Hematopoietic multipotent progenitor cell treated with erythropoietin and hydrocortisone succinate and interleukin-3 and kit ligand, for 8 days (in vitro differentiated cells): ENCODE measurements around the gene ITPKB.
"Not testable (repeated sequence)": the region's sequence is repeated elsewhere in the genome, so short reads cannot be mapped to it uniquely, and the experiment has no call there.

ENCODE experiments used
- DNase-seq: peaks from one replicate; pipeline ENCODE4 v3.0.0-alpha.2; 2015

Gene ITPKB

GRCh38 chr1:226615876-226616275 lies 123.2 kb downstream of the ITPKB start:
- no peak for DNase-seq

- DNase-seq: not testable (repeated sequence)
Observed at GRCh38 chr1:226611980-226612379, 127.1 kb downstream of the ITPKB start.

DNA sequence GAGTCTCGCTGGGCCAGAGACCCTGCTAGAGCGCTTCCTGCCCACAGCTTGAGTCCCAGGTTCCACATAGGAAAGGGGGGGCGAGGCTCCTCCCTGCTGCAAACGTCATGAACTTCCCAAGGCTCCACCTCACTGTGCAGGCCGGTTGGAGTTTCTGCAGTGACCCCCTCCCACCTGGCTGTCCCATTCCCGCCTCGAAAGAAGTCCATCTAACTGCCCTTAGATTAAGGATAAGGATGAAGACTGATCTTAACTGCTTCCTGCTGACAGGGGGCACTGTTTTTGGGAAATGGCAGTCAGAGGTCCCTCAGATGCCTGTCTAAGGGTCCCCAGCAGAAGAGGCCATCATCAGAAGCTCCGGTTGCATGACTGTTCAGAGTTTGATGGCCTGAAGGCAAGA lies 127.8 kb downstream of the ITPKB start:
- no peak for DNase-seq

GRCh38 chr1:226610671-226611070 lies 128.4 kb downstream of the ITPKB start:
- DNase-seq: no peak

DNA sequence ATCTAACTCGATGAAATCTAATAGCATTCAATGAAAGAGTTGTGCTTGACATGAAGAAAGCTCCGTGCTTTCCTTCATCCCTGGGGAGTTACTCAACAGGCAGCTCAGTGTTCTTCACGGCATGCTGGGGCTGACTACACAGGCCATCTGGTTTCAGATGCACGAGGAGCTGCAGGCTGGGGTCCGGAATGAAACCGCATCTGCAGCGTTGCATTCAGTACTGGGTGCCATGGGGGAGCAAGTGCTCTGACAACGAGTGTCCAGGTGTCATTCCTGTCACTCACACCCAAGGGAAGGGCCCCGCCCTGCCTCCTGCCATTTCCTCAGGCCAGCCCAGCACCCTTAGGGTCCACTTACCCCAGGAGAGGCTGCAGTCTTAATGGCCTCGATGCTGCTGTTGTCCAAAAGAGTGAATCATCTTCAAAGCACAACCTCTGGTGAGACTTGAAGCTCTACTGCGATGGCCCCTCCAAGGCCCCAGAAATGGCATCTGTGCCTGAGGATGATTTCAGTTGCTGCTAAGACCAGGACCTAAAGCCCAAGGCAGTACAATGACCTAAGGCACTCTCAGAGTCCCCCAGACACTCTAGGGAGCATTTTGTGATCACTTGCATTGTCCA lies 129.1 kb downstream of the ITPKB start:
- no peak for DNase-seq

GRCh38 chr1:226608699-226609505 lies 130.2 kb downstream of the ITPKB start:
- peak; percentile 69 for DNase-seq

DNA sequence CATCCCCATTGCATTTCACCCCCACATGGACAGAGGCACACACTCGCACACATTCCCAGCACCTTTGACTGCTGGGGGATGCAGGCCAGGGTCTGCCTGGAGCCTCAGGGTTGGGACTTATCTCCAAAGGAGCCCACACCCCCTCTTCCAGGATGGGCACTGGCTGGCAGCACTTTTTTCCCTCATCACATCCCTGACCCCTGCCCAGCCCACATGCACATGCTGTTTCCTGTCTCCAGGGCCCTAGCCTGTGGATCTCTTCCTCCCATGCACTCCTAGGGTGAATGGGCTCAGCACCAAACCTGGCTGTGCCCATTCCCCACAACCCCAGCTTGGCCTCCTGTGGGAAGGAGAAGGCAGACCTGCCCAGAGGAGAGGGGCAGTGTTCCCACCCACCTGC lies 131.3 kb downstream of the ITPKB start:
- DNase-seq: no peak

- no peak for DNase-seq
Observed at GRCh38 chr1:226607268-226607660, 131.8 kb downstream of the ITPKB start.

DNA sequence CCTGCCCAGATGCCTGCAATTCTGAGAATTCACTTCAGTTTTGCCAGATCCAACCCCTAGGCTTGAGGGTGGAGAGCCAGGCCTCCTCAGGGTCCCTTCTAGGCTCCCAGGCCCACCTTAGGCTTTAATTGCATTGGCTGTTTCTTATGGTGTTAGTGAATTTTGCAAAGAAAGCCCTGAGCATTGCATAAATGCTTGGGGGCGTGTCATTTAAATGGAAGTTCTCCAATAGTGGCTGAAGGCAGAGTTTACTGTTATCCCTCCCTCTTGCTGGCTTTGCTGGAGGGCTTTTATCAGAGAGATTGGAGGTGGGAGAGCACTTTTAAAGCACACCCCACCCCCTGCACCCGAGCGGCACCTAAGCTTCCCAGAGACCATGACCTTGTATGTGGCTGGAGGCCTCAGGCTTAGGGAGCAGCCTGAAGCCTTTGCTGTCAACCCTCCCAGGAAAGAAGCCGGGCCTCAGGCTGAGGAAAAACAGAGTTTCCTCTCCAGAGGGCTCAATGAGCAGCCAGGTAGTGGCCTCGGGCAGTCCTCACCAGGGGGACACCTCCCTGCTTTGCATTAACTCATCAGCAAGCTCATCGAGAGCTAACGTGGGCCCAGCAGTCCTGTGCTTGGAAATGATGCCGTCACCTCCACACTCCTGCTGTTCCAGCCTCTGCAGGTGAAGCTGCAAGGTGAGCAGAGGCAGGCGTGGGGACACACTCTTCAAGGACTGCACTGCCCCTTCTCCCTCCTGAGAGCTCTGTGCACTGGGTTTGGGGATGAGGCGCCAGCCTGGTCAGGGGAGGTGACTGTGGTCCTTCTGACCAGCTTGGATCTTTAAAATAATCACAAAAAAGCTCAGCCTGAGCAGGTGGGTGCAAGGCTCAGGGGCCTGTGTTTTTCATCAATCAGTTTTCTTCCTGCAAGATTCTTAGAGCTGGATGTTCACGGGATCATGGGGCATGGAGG lies 132.5 kb downstream of the ITPKB start:
- DNase-seq: no peak

DNA sequence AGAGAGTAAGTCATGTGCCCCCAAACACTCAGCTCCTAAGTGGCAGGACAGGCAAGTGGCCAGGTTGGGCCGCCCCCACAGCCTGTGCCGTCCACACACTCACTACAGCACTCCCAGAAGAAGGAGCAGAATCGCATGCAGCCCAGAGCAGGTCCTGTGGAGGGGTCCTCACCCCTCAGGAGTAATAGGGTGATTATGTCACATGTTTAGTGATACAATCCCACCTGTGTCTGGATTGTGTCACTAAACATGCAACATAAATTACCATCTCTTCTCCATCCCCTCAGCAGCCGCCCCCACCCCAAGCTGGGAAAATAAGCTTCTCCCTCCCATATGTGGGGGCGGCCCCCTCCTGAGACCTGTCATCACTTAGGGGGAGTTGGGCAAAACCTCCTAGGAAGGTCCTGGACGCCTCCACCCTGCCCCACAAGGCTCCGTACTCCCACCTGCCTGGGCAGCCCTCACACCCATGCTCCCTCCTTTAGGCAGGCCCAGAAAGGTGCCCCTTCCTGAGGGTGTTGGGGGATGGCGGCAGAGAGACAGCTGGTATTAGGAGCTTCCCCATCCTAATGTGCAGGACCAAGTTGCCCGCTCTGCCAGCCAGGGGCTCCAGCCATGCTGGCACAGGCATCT lies 133.6 kb downstream of the ITPKB start:
- DNase-seq: no peak

DNA sequence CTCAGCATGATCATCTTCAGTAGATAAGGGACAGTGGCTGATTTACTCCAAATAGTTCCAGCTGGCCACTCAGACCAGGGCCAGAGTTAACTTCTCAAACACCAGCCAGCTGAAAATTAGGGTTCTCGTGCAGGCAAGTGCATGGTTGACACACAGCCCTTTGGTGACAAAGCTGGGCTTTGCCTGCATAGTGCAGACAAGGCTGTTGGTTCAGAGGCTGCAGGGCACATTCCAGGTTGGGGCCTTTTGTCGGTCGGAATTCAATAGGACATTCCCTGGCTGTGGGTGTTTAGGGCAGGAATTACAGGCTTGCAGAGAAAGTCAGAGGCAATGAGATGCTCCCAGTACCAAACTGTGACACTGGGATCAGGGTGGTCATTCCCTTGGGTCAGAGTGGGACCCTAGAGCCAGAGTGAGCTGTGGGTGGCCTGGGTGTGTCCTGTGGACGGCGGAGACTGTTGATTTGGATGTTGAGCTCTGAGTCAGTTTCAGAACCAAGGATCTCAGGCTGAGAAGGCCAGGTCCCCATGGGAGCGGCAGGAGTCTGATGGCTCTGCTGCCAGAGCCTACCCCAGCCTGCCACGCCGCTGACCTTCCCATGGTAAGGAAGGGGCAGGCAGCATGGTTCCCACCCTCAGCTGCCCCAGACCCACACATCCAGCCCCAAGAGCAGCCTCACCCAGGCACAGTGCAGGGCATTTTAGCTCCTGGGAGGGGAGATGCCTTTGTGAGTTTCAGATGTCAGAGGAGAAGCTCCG lies 134.3 kb downstream of the ITPKB start:
- DNase-seq: no peak

DNA sequence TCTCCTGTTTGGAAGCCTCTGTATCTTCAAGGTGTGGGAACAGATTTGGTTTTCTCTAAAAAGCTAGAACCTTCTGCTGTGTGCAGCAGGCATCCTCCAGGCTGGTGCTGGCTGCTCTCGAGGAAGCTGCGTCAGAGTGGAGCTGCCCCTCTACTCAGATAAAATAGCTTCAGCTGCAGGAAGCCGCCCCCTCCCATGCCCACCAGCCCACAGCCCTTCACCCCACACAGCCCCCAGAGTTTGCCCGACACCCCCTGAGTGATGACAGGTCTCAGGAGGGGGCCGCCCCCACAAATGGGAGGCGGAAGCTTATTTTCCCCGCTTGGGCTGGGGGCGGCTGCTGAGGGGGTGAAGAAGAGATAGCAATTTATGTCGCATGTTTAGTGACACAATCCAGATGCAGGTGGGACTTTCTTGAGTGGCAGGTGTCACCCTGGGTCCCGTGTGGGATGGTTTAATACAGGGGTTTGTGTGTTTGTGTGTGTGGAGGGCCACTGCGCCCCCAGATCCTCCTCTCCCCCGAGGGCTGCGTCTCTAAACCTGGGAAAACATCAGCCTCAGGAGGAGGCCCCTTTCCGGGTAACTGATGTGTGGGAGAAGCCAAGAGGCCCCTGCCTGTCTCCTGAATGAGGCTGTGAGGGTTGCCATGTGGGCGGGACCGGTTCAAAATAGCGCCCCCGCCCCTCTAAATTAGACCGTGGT lies 135.1 kb downstream of the ITPKB start:
- no peak for DNase-seq

DNA sequence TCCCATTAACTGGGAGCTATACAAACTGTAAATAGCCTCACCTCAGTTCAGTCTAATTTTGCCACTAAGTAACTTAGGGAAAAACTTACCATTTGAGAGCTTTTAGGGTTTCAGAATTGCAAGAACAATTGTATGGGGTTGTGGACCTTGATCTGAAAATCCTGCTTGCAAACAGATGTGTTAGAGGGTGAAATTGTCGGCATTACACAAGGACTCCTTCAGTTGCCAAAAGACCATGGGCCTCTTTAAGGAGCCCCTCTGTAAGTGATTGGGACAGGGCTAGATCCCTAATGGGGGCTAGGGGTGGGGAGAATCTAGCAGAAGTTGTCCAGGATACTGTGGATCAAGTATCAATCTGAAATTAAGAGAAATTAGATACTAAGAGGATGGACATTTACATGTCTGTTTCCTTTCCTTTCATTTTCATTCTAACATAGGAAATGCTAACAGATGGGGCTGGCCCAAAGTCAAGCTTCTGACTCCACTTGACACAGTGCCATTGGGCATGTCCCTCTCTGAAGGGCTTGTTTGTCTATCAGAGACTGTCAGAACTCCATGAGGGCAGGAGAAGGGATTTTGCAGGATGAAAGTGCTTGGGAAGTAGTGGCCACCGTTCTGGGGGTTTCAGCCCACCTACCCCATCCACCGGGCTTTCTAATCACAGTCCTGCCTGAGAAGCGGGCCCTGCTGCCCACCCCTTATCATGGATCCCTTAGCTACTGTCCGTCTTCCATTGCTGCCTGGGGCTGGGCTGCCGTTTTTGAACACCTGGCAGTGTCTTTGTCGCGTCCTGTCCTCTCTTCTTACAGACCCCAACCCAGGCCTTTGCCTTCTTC lies 135.8 kb downstream of the ITPKB start:
- DNase-seq: no peak

GRCh38 chr1:226602186-226603021 lies 136.7 kb downstream of the ITPKB start:
- DNase-seq: no peak

DNA sequence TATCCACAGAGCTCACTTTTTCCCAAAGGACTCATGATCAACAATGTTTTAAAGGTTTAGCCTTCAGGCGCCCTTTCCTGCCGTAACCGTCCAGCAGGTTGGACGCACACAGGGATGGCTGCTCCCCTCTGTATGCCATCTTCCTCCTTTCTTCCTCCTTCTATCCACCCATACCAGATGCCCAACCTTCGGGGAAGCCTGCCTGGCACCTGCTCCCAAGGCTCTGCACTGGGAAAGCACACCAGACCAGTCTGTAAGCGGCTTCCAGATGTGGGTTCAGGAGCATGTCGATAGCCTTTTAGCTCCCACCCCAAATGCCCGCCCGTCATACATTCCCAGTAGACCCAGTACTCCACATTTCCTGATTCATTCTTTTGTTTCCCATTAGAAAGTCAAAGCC lies 137.6 kb downstream of the ITPKB start:
- DNase-seq: no peak

DNA sequence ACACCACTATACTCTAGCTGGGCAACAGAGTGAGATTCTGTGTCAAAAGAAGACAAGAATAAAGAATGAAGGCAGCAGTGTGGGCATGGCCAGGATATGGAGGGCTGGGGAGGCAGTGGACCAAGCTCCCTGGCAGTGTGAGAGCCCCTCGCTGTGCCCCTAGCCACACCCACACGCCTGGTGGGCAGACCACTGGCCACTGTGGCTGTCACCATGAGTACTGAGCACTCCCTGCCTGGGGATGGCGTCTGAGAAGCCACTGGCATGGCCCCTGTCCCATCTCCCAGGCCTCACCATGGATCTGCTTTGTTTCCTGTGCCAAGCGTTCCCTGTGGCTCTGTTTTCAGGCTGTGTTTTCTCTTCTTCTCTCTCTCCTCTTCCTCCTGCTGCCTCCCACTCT lies 138.8 kb downstream of the ITPKB start:
- DNase-seq: no peak

DNA sequence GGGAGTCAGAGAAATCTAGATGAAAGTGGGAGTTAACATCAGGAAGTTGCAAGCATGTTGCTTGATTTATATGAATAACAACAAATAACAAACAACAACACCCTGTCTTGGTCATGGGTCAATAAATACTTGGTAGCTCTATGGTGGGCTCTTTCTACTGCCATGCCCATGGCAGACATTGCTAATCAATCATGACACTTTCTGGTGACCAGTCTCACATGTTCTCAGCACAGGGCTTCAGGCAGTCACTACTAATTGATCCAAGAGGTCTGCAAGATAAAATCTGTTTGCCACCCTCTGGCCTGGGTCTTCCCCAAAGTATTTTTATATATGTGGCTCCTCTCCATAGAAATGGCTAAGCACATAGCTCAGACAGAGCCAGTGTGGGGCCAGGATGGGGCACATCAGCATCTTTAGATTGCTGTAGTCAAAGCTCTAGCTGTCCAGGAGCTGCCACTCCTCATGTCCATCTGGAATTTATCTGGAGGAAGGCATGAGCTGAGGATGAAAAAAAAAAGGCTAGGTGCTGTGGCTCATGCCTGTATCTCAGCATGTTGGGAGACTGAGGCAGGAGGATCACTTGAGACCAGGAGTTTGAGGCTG lies 139.3 kb downstream of the ITPKB start:
- no peak for DNase-seq

GRCh38 chr1:226598955-226599354 lies 140.1 kb downstream of the ITPKB start:
- not testable (repeated sequence) for DNase-seq

DNA sequence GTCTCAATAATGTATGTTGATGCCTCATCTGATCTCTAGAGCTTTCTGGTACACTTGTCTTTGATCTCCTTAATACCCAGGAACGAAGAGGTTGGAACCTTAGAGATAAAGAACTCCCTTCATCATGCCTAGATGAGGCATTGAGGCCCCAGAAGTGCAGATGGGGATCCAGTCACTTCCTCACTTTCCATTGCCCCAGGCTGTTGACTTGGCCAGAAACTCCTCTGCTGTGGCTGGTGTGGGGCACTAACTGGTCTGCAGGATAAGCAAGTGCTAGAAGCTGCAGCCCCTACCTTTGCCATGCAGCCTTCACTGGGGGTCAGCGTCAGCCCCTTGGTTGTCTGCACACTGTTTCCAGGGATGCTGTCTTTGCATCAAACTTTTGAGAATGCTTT lies 140.6 kb downstream of the ITPKB start:
- DNase-seq: no peak
